ENCODE measurements around the gene LASP1. TPM values are rescaled to one million over a fixed set of nuclear protein-coding genes. Genes with fewer than 3 reads are reported as not detected.
A peak's percentile ranks its signal among the peaks of the same experiment; 100 is the strongest.
"Not testable (repeated sequence)": the region's sequence is repeated elsewhere in the genome, so short reads cannot be mapped to it uniquely, and the experiment has no call there.

Gene LASP1
- total RNA-seq, 4 donors from 2014 or later, result 117 to 553 (median 307) TPM

GRCh38 chr17:38925263-38925995, 55.6 kb downstream of the LASP1 start, which contains the start of gene LASP1NB:
Gene LASP1NB, plus strand, starts transcription at chr17:38925614.
- no peak for TF ChIP-seq EP300 (IDR thresholded peaks at IDR 0.05; ENCODE audit: low read depth)
- TF ChIP-seq POLR2AphosphoS5 (IDR thresholded peaks at IDR 0.05), result no peak
- no peak for TF ChIP-seq CTCF (IDR thresholded peaks at IDR 0.05)
- no peak for TF ChIP-seq POLR2A (IDR thresholded peaks at IDR 0.05)
- intact Hi-C loops (cut with DNase I; ENCODE audit: low total_unique reads) (no loop called here), in situ Hi-C loops (cut with MboI; ENCODE audit: low pct_ligation_motif_present in 1 of 4, low pct_unique_long_range_greater_than_20kb in 1 of 4, low sequenced_read_pairs in 3 of 4) (no loop called here)
- Histone ChIP-seq H3K4me1 (peaks cover 17 to 44% (median 20%) of the 10 kb centered on the region in 4 donors), H3K4me3 (no peak within 1 kb of the TSS), H3K27ac (peak within 1 kb of the TSS in 3 of 4 donors; percentile 12 to 38 (median 19)), H3K9me3 (no peaks in the 10 kb centered on the region), H3K36me3 (no peaks in the 10 kb centered on the region), H3K27me3 (no peaks in the 10 kb centered on the region)
- WGBS, 2 donors (ENCODE audit: low coverage in 1 of 2), result 59 to 78% methylated on average over 9 to 14 of the region's 14 CpGs
- no peak for DNase-seq

- no peak overlapping the region for H3K4me3 ChIP-seq
- in situ Hi-C loops (cut with MboI; ENCODE audit: low pct_ligation_motif_present in 1 of 4, low pct_unique_long_range_greater_than_20kb in 1 of 4, low sequenced_read_pairs in 3 of 4), result no loop called here
- H3K27ac ChIP-seq, result peak overlapping the region in 3 of 4 donors; percentile 12 to 38 (median 19)
- H3K4me1 ChIP-seq, result peaks cover 12 to 33% (median 16%) of the 10 kb centered on the region in 4 donors
- no peaks in the 10 kb centered on the region for H3K9me3 ChIP-seq
- no peak for DNase-seq
- 58 to 61% methylated on average over 2 of the region's 2 CpGs for WGBS, 2 donors (ENCODE audit: low coverage in 1 of 2)
- H3K27me3 ChIP-seq, result no peaks in the 10 kb centered on the region
- no peak for TF ChIP-seq CTCF (IDR thresholded peaks at IDR 0.05)
- no peak for TF ChIP-seq EP300 (IDR thresholded peaks at IDR 0.05; ENCODE audit: low read depth)
- TF ChIP-seq POLR2AphosphoS5 (IDR thresholded peaks at IDR 0.05), result no peak
- no peak for TF ChIP-seq POLR2A (IDR thresholded peaks at IDR 0.05)
- no peaks in the 10 kb centered on the region for H3K36me3 ChIP-seq
- intact Hi-C loops (cut with DNase I; ENCODE audit: low total_unique reads), result no loop called here
These were observed 56.6 kb downstream of the LASP1 start for GRCh38 chr17:38926293-38927070.

- H3K9me3 ChIP-seq; DNase-seq; H3K27me3 ChIP-seq; H3K27ac ChIP-seq; H3K36me3 ChIP-seq; H3K4me1 ChIP-seq; intact Hi-C loops (cut with DNase I; ENCODE audit: low total_unique reads); H3K4me3 ChIP-seq; in situ Hi-C loops (cut with MboI; ENCODE audit: low pct_ligation_motif_present in 1 of 4, low pct_unique_long_range_greater_than_20kb in 1 of 4, low sequenced_read_pairs in 3 of 4): not testable (repeated sequence)
- 98% methylated on average over 19 of the region's 36 CpGs; no CpG with 5 or more reads in 1 of the 2 donors for WGBS, 2 donors (ENCODE audit: low coverage in 1 of 2)
These were observed 60.9 kb downstream of the LASP1 start for GRCh38 chr17:38930782-38931181.

GRCh38 chr17:38933962-38934361, 64.1 kb downstream of the LASP1 start:
- H3K27ac ChIP-seq; H3K36me3 ChIP-seq; intact Hi-C loops (cut with DNase I; ENCODE audit: low total_unique reads); H3K9me3 ChIP-seq; H3K4me3 ChIP-seq; H3K4me1 ChIP-seq; DNase-seq; in situ Hi-C loops (cut with MboI; ENCODE audit: low pct_ligation_motif_present in 1 of 4, low pct_unique_long_range_greater_than_20kb in 1 of 4, low sequenced_read_pairs in 3 of 4): not testable (repeated sequence)
- WGBS, 2 donors (ENCODE audit: low coverage in 1 of 2), result 69% methylated on average over 9 of the region's 9 CpGs; no CpG with 5 or more reads in 1 of the 2 donors
- H3K27me3 ChIP-seq, result peaks cover 13% of the 10 kb centered on the region

GRCh38 chr17:38939987-38940386, 70.1 kb downstream of the LASP1 start:
- TF ChIP-seq EP300 (IDR thresholded peaks at IDR 0.05; ENCODE audit: low read depth) (no peak), POLR2A (IDR thresholded peaks at IDR 0.05) (no peak), CTCF (IDR thresholded peaks at IDR 0.05) (no peak), POLR2AphosphoS5 (IDR thresholded peaks at IDR 0.05) (no peak)
- intact Hi-C loops (cut with DNase I; ENCODE audit: low total_unique reads), result no loop called here
- H3K4me3 ChIP-seq, result no peak overlapping the region
- H3K36me3 ChIP-seq, result no peaks in the 10 kb centered on the region
- DNase-seq, result no peak
- no peaks in the 10 kb centered on the region for H3K9me3 ChIP-seq
- H3K27me3 ChIP-seq, result peaks cover 13% of the 10 kb centered on the region
- no peak overlapping the region for H3K27ac ChIP-seq
- in situ Hi-C loops (cut with MboI; ENCODE audit: low pct_ligation_motif_present in 1 of 4, low pct_unique_long_range_greater_than_20kb in 1 of 4, low sequenced_read_pairs in 3 of 4), result no loop called here
- peaks cover 0 to 8% (median 2%) of the 10 kb centered on the region in 4 donors for H3K4me1 ChIP-seq

Measured in transverse colon (tissue), 4 donors.